ENCODE measurements around the gene EPB41L5.

DNA sequence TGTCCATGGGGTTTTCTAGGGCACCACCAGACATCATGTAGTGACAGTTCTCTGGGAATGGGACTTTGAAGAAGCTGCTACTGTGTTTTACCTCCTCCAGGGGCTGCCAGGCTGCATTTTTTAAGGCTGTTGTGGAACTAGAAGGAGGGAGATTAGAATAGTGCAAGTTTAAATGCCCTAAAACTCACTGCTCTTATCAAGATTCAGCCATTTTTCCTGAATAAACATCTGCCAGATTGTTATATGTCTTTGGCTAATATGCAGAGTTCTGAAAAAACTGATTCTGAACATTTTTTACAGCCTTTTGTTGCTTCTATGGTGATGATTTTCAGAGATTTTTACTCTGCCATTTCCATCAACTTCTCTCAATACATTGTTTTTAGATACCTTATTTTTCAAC is 8.6 kb upstream of the EPB41L5 start:
- TF ChIP-seq, protein P1, sequence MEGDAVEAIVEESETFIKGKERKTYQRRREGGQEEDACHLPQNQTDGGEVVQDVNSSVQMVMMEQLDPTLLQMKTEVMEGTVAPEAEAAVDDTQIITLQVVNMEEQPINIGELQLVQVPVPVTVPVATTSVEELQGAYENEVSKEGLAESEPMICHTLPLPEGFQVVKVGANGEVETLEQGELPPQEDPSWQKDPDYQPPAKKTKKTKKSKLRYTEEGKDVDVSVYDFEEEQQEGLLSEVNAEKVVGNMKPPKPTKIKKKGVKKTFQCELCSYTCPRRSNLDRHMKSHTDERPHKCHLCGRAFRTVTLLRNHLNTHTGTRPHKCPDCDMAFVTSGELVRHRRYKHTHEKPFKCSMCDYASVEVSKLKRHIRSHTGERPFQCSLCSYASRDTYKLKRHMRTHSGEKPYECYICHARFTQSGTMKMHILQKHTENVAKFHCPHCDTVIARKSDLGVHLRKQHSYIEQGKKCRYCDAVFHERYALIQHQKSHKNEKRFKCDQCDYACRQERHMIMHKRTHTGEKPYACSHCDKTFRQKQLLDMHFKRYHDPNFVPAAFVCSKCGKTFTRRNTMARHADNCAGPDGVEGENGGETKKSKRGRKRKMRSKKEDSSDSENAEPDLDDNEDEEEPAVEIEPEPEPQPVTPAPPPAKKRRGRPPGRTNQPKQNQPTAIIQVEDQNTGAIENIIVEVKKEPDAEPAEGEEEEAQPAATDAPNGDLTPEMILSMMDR (IDR thresholded peaks at IDR 0.05 in 8 of 11, conservative IDR thresholded peaks at IDR 0.05 in 3 of 11): no peak
- TF ChIP-seq POLR2A (IDR thresholded peaks at IDR 0.05): no peak

All from spleen (tissue), 7 donors.